Measurements from ENCODE around the gene TJP3.
A peak's percentile ranks its signal among the peaks of the same experiment; 100 is the strongest.

The TJP3 gene

DNA sequence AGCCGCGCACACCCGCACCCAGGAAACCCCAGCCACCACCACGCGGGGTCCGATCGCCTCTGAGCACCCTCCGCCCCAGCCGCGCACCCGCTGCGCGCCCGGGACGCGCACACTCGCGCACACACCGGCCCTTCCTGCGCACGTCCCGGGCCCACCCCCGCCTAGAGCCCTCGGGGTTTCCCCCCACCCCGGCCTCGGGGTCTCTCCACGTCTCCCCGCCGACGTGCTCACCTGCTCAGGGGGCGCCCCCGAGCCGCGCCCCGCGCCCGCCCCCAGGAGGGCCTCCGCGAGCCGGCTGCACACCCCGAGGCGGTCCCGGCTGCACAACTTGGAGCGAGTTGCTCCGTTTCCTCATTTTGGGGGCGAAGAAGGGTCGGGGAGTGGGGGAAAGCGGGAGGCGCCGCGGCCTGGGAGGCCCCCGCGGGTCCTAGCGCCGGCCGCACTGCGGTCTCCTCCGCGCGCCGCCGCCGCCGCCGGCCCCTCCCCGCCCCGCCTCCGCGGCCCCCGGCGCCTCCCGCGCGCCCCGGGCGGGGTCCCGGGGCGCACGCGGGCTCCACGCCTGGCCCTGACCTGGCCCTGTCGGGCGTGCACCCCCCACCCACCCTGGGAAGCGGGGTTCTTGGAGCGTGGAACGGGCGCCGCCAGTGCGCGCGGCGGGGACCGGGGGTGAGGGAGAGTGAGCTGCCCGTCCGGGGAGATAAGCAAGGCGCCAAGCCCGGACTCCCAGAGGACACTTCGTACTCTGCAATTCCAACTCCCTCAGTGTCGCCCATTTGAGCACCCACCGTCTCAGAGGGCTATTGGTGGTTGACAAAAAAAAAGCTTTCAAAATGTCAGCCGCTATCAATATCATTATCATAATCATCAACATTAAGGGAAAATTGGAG lies 78.0 kb downstream of the TJP3 start, which contains the start of gene MATK:
Gene MATK (minus strand): TSS at position 444 of the 887 bp plus-strand sequence. CDS start 1,246 bp downstream, outside the sequence.
- DNase-seq = no peak
- H3K36me3 Mint-ChIP-seq (ENCODE audit: low read depth) = peaks cover 5% of the 10 kb centered on the region
- H3K27me3 Mint-ChIP-seq (ENCODE audit: low read depth, poor library complexity) = peaks cover 90% of the 10 kb centered on the region
- H3K4me1 Mint-ChIP-seq = no peaks in the 10 kb centered on the region
- peak within 1 kb of the TSS; percentile 67 for H3K4me3 Mint-ChIP-seq
- H3K9me3 Mint-ChIP-seq = peaks cover 23% of the 10 kb centered on the region
- TF ChIP-seq, protein P1, sequence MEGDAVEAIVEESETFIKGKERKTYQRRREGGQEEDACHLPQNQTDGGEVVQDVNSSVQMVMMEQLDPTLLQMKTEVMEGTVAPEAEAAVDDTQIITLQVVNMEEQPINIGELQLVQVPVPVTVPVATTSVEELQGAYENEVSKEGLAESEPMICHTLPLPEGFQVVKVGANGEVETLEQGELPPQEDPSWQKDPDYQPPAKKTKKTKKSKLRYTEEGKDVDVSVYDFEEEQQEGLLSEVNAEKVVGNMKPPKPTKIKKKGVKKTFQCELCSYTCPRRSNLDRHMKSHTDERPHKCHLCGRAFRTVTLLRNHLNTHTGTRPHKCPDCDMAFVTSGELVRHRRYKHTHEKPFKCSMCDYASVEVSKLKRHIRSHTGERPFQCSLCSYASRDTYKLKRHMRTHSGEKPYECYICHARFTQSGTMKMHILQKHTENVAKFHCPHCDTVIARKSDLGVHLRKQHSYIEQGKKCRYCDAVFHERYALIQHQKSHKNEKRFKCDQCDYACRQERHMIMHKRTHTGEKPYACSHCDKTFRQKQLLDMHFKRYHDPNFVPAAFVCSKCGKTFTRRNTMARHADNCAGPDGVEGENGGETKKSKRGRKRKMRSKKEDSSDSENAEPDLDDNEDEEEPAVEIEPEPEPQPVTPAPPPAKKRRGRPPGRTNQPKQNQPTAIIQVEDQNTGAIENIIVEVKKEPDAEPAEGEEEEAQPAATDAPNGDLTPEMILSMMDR (IDR thresholded peaks at IDR 0.05) = no peak
- H3K27ac Mint-ChIP-seq = no peak within 1 kb of the TSS

DNA sequence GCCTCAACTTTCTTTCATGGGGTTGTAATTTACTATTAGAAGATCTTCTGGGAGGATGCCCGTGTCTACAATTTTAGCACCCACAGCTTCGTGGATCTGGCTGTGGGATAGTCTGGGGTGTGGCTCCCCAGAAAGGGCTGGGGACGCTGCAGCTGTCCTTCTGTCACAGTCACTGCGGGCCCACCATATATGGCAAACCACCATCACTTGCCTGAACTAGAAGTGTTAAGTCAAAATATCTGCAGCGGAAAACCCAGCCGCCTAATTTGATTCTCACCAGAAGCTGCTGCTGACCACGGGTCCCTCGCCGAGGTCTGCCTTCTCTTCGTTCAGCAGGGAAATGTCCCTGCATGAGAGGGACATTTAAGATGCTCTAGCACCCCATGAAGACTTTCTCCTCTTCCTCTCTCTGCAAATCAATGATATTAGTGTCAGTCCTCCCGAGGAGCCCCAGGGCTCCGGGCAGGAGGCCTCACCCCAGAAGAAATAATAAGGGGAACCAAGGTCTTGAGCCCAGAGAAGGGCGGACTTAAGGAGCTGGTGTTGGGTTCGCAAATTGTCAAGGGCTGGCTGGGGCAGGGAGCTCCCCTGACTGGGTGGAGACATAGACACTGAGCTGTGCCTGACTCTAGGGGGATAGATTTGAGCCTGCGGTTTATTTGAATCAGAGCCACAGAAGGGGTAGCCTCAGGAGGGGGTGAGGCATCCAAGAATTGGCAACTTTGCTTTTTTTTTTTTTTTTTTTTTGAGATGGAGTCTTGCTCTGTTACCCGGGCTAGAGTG lies 81.0 kb downstream of the TJP3 start:
- Mint-ChIP-seq H3K9me3 (peaks cover 10% of the 10 kb centered on the region), H3K36me3 (ENCODE audit: low read depth) (no peaks in the 10 kb centered on the region), H3K27ac (no peak overlapping the region), H3K4me1 (no peaks in the 10 kb centered on the region), H3K27me3 (ENCODE audit: low read depth, poor library complexity) (peaks cover 82% of the 10 kb centered on the region), H3K4me3 (no peak overlapping the region)
- no peak for DNase-seq
- TF ChIP-seq, protein P1 (IDR thresholded peaks at IDR 0.05) = no peak

DNA sequence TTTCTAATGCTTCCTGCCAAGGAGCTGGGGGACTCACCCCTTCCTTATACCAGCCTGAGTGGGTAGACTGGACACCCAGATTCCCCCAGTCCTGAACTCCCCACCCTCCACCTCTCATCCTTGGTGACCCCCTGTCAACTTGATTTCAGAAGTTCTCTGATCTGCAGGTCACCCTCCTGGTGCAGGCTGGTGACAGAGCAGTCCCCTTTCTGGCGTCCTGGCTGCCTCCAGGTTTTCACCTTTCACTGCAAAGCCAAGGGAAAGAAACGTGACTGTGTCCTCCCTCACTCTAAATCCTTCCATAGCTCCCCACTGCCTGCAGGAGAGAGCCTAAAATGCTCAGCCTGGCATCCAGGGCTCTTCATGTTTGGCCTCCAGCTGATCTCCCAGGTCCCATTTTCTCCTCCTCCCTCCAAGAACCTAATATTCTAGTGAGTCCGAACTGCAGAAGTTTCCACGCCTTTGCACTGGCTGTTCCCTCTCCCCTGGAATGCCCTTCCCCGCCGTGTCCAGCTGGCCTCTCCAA lies 82.1 kb downstream of the TJP3 start:
- Mint-ChIP-seq H3K4me1 (no peaks in the 10 kb centered on the region), H3K27me3 (ENCODE audit: low read depth, poor library complexity) (peaks cover 78% of the 10 kb centered on the region)
- no peak for DNase-seq

DNA sequence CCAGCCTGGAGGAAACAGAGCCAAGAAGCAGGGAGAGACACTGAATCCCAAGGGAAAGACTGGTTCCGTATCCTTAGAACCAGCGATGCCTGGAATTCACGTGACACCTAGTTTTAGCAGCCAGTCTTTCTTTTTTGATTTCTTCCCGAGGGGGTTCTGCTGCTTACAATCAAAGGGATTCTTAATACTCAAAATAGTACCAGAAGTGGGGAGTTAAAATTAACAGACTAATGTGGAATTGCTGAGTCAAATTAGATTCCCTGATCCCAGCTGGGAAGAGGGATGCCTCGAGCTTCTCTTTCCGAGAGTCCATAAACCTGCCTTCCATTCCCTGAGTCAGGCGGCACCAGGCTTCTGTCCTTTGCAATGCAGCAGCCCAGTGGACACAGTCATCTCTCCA lies 82.8 kb downstream of the TJP3 start:
- Mint-ChIP-seq H3K4me1 (no peaks in the 10 kb centered on the region), H3K36me3 (ENCODE audit: low read depth) (no peaks in the 10 kb centered on the region), H3K9me3 (peaks cover 10% of the 10 kb centered on the region), H3K4me3 (no peak overlapping the region), H3K27ac (no peak overlapping the region), H3K27me3 (ENCODE audit: low read depth, poor library complexity) (peaks cover 74% of the 10 kb centered on the region)
- TF ChIP-seq, protein P1 (IDR thresholded peaks at IDR 0.05) = no peak
- DNase-seq = no peak

More for the DNA sequence above, 82.1 kb downstream of the TJP3 start:
- Mint-ChIP-seq H3K36me3 (ENCODE audit: low read depth) (no peaks in the 10 kb centered on the region), H3K9me3 (peaks cover 10% of the 10 kb centered on the region), H3K4me3 (no peak overlapping the region), H3K27ac (no peak overlapping the region)
- TF ChIP-seq, protein P1 (IDR thresholded peaks at IDR 0.05) = no peak

DNA sequence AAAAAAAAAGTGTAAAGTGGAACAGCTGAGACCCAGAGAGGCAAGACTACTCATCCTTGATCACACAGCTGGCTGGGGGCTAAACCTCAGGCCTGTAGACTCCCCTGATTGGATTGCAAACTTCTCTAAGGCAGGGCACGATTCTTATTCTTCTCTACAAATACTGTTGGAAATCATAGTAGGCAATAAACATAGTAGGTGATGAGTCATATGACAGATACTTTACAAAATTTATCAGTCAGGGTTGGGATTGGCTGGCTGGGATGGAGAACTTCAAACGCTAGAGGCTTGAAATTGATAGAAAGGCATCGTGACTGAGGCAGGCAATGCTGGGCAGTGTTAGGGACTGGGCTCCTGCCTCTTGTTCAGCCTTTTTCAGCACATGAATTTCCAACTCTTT lies 83.9 kb downstream of the TJP3 start:
- Mint-ChIP-seq H3K9me3 (peaks cover 21% of the 10 kb centered on the region), H3K4me3 (no peak overlapping the region), H3K27me3 (ENCODE audit: low read depth, poor library complexity) (peaks cover 69% of the 10 kb centered on the region), H3K4me1 (no peaks in the 10 kb centered on the region), H3K36me3 (ENCODE audit: low read depth) (no peaks in the 10 kb centered on the region), H3K27ac (no peak overlapping the region)
- no peak for DNase-seq
- TF ChIP-seq, protein P1 (IDR thresholded peaks at IDR 0.05) = no peak
